DND-41 (cell line): Measurements from ENCODE around the gene SLC6A15.

Experiments used
- ATAC-seq: fragments of 200-7000 bp; cut with Tn5 transposase; 3 replicates; pipeline ENCODE4 v1.9.1; 2021; ENCODE audit warnings: low read depth; ENCODE audit not compliant: insufficient read depth
- DNase-seq: peaks from one replicate; pipeline ENCODE4 v3.0.0-alpha.2; 2020
- H2AFZ ChIP-seq: 2 replicates; pipeline ENCODE4 v1.6.0; 2012; ENCODE audit warnings: low read depth, low read length
- H3K27ac ChIP-seq: 2 replicates; pipeline ENCODE4 v1.5.1; 2012; ENCODE audit warnings: low read length, inconsistent platforms
- H3K27me3 ChIP-seq: fragments of 200-600 bp; sonication (generic); 2 replicates; pipeline ENCODE4 v1.6.0; 2012; ENCODE audit warnings: low read length, mild to moderate bottlenecking, inconsistent platforms; ENCODE audit not compliant: insufficient read depth, poor library complexity
- H3K36me3 ChIP-seq: 2 replicates; pipeline ENCODE4 v1.5.1; 2012; ENCODE audit warnings: low read length, inconsistent platforms; ENCODE audit not compliant: insufficient read depth
- H3K4me1 ChIP-seq: 2 replicates; pipeline ENCODE4 v1.5.1; 2012; ENCODE audit warnings: mild to moderate bottlenecking, low read length; ENCODE audit not compliant: insufficient read depth
- H3K4me2 ChIP-seq: 2 replicates; pipeline ENCODE4 v1.6.0; 2012; ENCODE audit warnings: mild to moderate bottlenecking, moderate library complexity, low read length, inconsistent platforms; ENCODE audit not compliant: insufficient read depth
- H3K4me3 ChIP-seq, 2 experiments: fragments of 200-600 bp in 1 of 2; shearing (Covaris generic) in 1 of 2; 2 replicates each; pipeline ENCODE4 v1.5.1; 2012 to 2016; ENCODE audit warnings: inconsistent platforms in 2 of 2, low read length in 2 of 2, mild to moderate bottlenecking in 2 of 2, low read depth in 1 of 2, moderate library complexity in 1 of 2
- H3K79me2 ChIP-seq: 2 replicates; pipeline ENCODE4 v1.6.0; 2012; ENCODE audit warnings: low read length, inconsistent platforms; ENCODE audit not compliant: insufficient read depth
- H3K9ac ChIP-seq: 2 replicates; pipeline ENCODE4 v1.6.0; 2012; ENCODE audit warnings: low read depth, mild to moderate bottlenecking, inconsistent platforms, low read length, moderate library complexity
- H3K9me3 ChIP-seq: 2 replicates; pipeline ENCODE4 v1.5.1; 2012; ENCODE audit warnings: low read length, moderate library complexity, mild to moderate bottlenecking, inconsistent platforms; ENCODE audit not compliant: insufficient read depth, severe bottlenecking
- H4K20me1 ChIP-seq: 2 replicates; pipeline ENCODE4 v1.6.0; 2012; ENCODE audit warnings: low read length; ENCODE audit not compliant: insufficient read depth
- CTCF ChIP-seq: IDR thresholded peaks from 2 replicates; pipeline ENCODE4 v1.5.1; 2012; ENCODE audit warnings: borderline replicate concordance, low read length, moderate library complexity, mild to moderate bottlenecking; ENCODE audit not compliant: poor library complexity, severe bottlenecking; ENCODE audit errors: extremely low read depth
- EZH2 ChIP-seq: IDR thresholded peaks from 3 replicates; pipeline ENCODE4 v1.6.1; 2012; ENCODE audit warnings: borderline replicate concordance, low read depth, mild to moderate bottlenecking, moderate library complexity, low read length, inconsistent platforms; ENCODE audit not compliant: severe bottlenecking

SLC6A15 gene

DNA sequence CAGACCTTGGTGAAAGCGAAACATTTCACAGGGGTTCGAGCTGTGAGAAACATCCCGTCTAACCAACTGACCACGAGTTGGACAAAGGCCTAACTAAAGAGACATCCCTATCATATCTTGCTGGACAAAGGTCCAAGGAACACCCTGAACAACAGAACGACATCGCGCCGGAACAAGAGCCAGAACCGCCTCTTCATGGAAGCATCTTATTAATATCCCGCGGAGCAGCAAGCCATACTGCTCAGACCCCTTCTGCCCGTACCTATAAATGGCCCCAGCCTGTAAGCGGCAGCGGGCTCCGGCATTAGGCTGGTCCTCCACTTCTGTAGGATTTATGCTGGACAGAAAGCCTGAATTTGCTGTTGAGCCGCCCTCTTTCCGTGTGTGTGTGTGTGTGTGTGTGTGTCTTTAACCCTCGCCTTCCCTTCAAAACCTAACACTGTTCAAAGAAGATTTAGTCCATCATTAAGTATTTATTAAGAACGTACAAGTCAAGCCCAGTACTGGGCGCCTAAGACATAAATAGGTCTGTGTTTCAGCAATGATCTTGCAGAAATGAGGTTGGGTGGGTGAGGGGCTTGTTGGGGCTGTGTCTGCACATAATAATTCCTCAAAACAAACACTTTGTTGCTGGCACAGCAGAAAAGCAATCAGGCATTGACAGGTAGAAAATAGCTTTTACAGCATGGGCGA, 1.9 kb downstream of the SLC6A15 start:
- H3K27ac ChIP-seq = no peak overlapping the region

DNA sequence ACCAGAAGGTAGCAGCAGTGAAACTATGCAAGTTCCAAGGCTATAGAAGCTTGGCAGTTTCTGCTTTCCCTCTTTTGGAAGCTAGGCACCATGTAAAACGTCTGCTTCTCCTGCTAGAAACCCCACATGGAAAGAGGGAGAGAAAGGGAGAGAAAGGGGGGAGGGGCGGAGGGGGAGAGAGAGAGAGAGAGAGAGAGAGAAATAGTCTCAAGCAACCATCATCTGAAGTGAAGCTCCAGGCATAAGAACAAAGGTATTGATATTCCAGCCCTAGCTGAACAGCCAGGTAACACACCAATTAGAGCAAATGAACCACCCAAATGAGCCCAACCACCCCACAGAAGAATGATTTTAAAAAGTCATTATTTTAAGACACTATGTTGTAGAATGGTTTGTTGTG, 8.5 kb downstream of the SLC6A15 start:
- Histone ChIP-seq H3K36me3 (no peaks in the 10 kb centered on the region), H4K20me1 (no peaks in the 10 kb centered on the region), H2AFZ (no peak overlapping the region), H3K4me2 (no peak overlapping the region), H3K79me2 (no peaks in the 10 kb centered on the region), H3K27me3 (no peaks in the 10 kb centered on the region), H3K4me1 (no peaks in the 10 kb centered on the region), H3K9ac (no peak overlapping the region), H3K27ac (no peak overlapping the region), H3K4me3 (no peak overlapping the region), H3K9me3 (no peaks in the 10 kb centered on the region)
- TF ChIP-seq CTCF (no peak), EZH2 (no peak)
- ATAC-seq (no peak), DNase-seq (no peak)

More for the DNA sequence above, 1.9 kb downstream of the SLC6A15 start:
- ATAC-seq (no peak), DNase-seq (no peak)
- Histone ChIP-seq H4K20me1 (no peaks in the 10 kb centered on the region), H3K79me2 (no peaks in the 10 kb centered on the region), H3K9me3 (no peaks in the 10 kb centered on the region), H3K4me3 (no peak overlapping the region), H2AFZ (no peak overlapping the region), H3K9ac (no peak overlapping the region), H3K4me2 (no peak overlapping the region), H3K36me3 (no peaks in the 10 kb centered on the region), H3K4me1 (no peaks in the 10 kb centered on the region), H3K27me3 (no peaks in the 10 kb centered on the region)
- TF ChIP-seq EZH2 = no peak
- TF ChIP-seq CTCF = no peak

GRCh38 chr12:84891106-84891838, 21.3 kb downstream of the SLC6A15 start:
- no peaks in the 10 kb centered on the region for H4K20me1 ChIP-seq
- no peaks in the 10 kb centered on the region for H3K27me3 ChIP-seq
- TF ChIP-seq EZH2 (no peak), CTCF (no peak)
- no peak overlapping the region for H3K4me2 ChIP-seq
- no peak overlapping the region for H2AFZ ChIP-seq
- ATAC-seq (no peak), DNase-seq (no peak)
- no peak overlapping the region for H3K9ac ChIP-seq
- no peaks in the 10 kb centered on the region for H3K79me2 ChIP-seq
- no peaks in the 10 kb centered on the region for H3K9me3 ChIP-seq
- H3K36me3 ChIP-seq = no peaks in the 10 kb centered on the region
- no peak overlapping the region for H3K4me3 ChIP-seq
- H3K4me1 ChIP-seq = no peaks in the 10 kb centered on the region
- no peak overlapping the region for H3K27ac ChIP-seq
